Measurements from ENCODE around the gene ZNF549. TPM values are rescaled to one million over a fixed set of nuclear protein-coding genes. Genes with fewer than 3 reads are reported as not detected.

ZNF549 gene
- total and polyA plus RNA-seq, 2 of the 8 experiments (the other 6 are each of a cell fraction or from before 2014, with no cell fraction given): 4.3 to 9.7 TPM

GRCh38 chr19:57606931-57607330 is 79.8 kb downstream of the ZNF549 start:
- DNase-seq (ENCODE audit: low read depth in 1 of 2, low spot score in 2 of 2) (no peak), FAIRE-seq (no peak)
- Histone ChIP-seq H3K4me1 (replicated peaks in 1 of 4; ENCODE audit: control insufficient read depth in 3 of 4, insufficient read depth in 4 of 4, low read length in 3 of 4) (no peaks in the 10 kb centered on the region), H3K56ac (replicated peaks; ENCODE audit: insufficient read length, low read depth, low read length) (no peak overlapping the region), H3K79me2 (ENCODE audit: control insufficient read depth in 1 of 2, insufficient read depth in 2 of 2, low read length in 2 of 2) (no peaks in the 10 kb centered on the region), H3K36me3 (ENCODE audit: control insufficient read depth in 2 of 4, insufficient read depth in 4 of 4, low read length in 3 of 4) (peaks cover 2 to 35% (median 17%) of the 10 kb centered on the region in 4 experiments; a peak in 6 of 8 replicates), H3K23ac (ENCODE audit: insufficient read length) (no peak overlapping the region), H2BK15ac (ENCODE audit: low read length) (no peak overlapping the region), H2AFZ (ENCODE audit: low read length) (no peak overlapping the region), H3K23me2 (ENCODE audit: low read depth, low read length) (no peaks in the 10 kb centered on the region), H2BK120ac (replicated peaks; ENCODE audit: low read depth, low read length) (no peak overlapping the region), H3K9me3 (ENCODE audit: insufficient read depth in 2 of 2, low read depth in 1 of 2, low read length in 1 of 2) (no peaks in the 10 kb centered on the region), H3K27ac (ENCODE audit: low read depth, low read length) (no peak overlapping the region), H3K9ac (replicated peaks in 1 of 4; ENCODE audit: extremely low read depth in 1 of 4, low read depth in 3 of 4, low read length in 3 of 4) (no peak overlapping the region), H3K18ac (ENCODE audit: extremely low read depth, low read length) (no peak overlapping the region), H2BK5ac (ENCODE audit: low read depth, low read length) (no peak overlapping the region), H3K79me1 (ENCODE audit: low read depth, low read length) (no peaks in the 10 kb centered on the region; the same call in 1 of the 2 replicates), H4K5ac (ENCODE audit: insufficient read length, low read depth, low read length) (no peak overlapping the region), H4K20me1 (replicated peaks in 1 of 2; ENCODE audit: control insufficient read depth in 1 of 2, insufficient read depth in 2 of 2, low read length in 2 of 2) (no peaks in the 10 kb centered on the region), H3K4me3 (ENCODE audit: extremely low read depth in 1 of 4, insufficient read depth in 2 of 4, low read depth in 3 of 4, low read length in 4 of 4) (no peak overlapping the region), H4K91ac (replicated peaks; ENCODE audit: insufficient read length, low read length) (no peak overlapping the region), H2AK5ac (ENCODE audit: low read depth, low read length) (no peak overlapping the region), H3K4ac (replicated peaks; ENCODE audit: insufficient read length, low read depth, low read length) (no peak overlapping the region), H3K27me3 (replicated peaks in 1 of 4; ENCODE audit: control insufficient read depth in 3 of 4, extremely low read depth in 1 of 4, insufficient read depth in 3 of 4, low read length in 3 of 4) (no peaks in the 10 kb centered on the region), H3K14ac (ENCODE audit: insufficient read length) (no peak overlapping the region), H2BK20ac (ENCODE audit: low read length) (no peak overlapping the region), H4K8ac (ENCODE audit: extremely low read depth, insufficient read depth, low read length) (no peak overlapping the region), H2BK12ac (ENCODE audit: low read depth, low read length) (no peak overlapping the region), H3K4me2 (ENCODE audit: insufficient read depth in 1 of 2, low read depth in 2 of 2, low read length in 2 of 2) (no peak overlapping the region)
- CTCF ChIA-PET (ENCODE audit: partially characterized antibody): no interaction called here
- TF ChIP-seq CHD2 (IDR thresholded peaks at IDR 0.05; ENCODE audit: low read length) (no peak), HDAC6 (IDR thresholded peaks at IDR 0.05; ENCODE audit: low read depth, low read length) (no peak), CTBP2 (IDR thresholded peaks at IDR 0.05; ENCODE audit: borderline replicate concordance, insufficient read depth, insufficient read length, low read length) (no peak), SP1 (IDR thresholded peaks at IDR 0.05; ENCODE audit: low read depth, low read length) (no peak), BRCA1 (IDR thresholded peaks at IDR 0.05; ENCODE audit: low read depth, low read length) (no peak), JUND (IDR thresholded peaks at IDR 0.05; ENCODE audit: low read length) (no peak), SAP30 (IDR thresholded peaks at IDR 0.05; ENCODE audit: insufficient read depth, insufficient replicate concordance, low read length) (no peak)
- POLR2A ChIA-PET (ENCODE audit: partially characterized antibody): interaction anchor here (0.7 to 3.3 kb wide), 2 partner anchors 11 to 106 kb away, joined by 3 to 17 read pairs; no protein-coding TSS in a partner anchor
- 88% methylated on average over 5 of the region's 5 CpGs; no CpG with 5 or more reads in 1 of the 2 experiments for WGBS, 2 experiments (ENCODE audit: extremely low coverage in 1 of 2, insufficient coverage in 1 of 2, insufficient read length in 1 of 2, insufficient replicate concordance in 2 of 2, low coverage in 1 of 2, low lambda C conversion rate in 2 of 2, missing lambda C conversion rate in 1 of 2)

Measured in H1 (cell line).